ENCODE results near the gene SLF1.

The SLF1 gene

GRCh38 chr5:94711785-94712184 is 93.3 kb downstream of the SLF1 start:
- no peak overlapping the region for H3K27ac ChIP-seq (ENCODE audit: low read depth, low read length)
- peaks cover 6% of the 10 kb centered on the region; the same call in 1 of the 2 replicates for H3K4me1 ChIP-seq (ENCODE audit: control insufficient read depth, insufficient read depth, low read length)
- H3K27me3 ChIP-seq (ENCODE audit: control insufficient read depth, insufficient read depth, low read length), result no peaks in the 10 kb centered on the region
- H3K9me3 ChIP-seq (ENCODE audit: control insufficient read depth, insufficient read depth, low read length), result no peaks in the 10 kb centered on the region
- H3K9ac ChIP-seq (ENCODE audit: low read depth, low read length), result no peak overlapping the region
- peaks cover 9% of the 10 kb centered on the region for H3K36me3 ChIP-seq (ENCODE audit: control insufficient read depth, insufficient read depth, low read length)
- H3K4me3 ChIP-seq (ENCODE audit: low read depth, low read length), result no peak overlapping the region

GRCh38 chr5:94715768-94716167 is 97.3 kb downstream of the SLF1 start:
- peaks cover 4% of the 10 kb centered on the region; the same call in 1 of the 2 replicates for H3K36me3 ChIP-seq (ENCODE audit: control insufficient read depth, insufficient read depth, low read length)
- H3K27me3 ChIP-seq (ENCODE audit: control insufficient read depth, insufficient read depth, low read length), result no peaks in the 10 kb centered on the region
- no peaks in the 10 kb centered on the region for H3K9me3 ChIP-seq (ENCODE audit: control insufficient read depth, insufficient read depth, low read length)
- H3K4me1 ChIP-seq (ENCODE audit: control insufficient read depth, insufficient read depth, low read length), result no peaks in the 10 kb centered on the region
- H3K27ac ChIP-seq (ENCODE audit: low read depth, low read length), result no peak overlapping the region
- no peak overlapping the region for H3K9ac ChIP-seq (ENCODE audit: low read depth, low read length)
- no peak overlapping the region for H3K4me3 ChIP-seq (ENCODE audit: low read depth, low read length)

DNA sequence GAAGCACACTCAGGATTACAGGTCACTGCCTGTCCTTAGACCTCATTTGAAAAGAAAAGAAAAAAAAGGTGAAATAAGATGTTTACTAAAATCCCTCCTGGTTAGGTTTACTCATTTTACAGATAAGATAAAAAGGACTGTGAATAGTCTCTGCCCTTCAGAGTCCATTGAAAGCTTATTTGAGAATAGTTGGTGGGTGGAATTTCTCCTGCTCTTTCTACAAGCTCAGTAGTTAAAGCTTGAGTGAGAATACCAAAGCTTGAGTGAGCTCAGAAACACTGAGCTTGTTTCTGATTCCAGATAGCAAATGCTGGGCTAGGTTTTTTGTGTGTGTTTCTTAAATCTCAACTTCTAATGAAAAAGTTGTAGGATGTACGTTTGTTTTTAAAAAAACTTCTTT is 106.7 kb downstream of the SLF1 start:
- Histone ChIP-seq H3K36me3 (ENCODE audit: control insufficient read depth, insufficient read depth, low read length) (no peaks in the 10 kb centered on the region), H3K27me3 (ENCODE audit: control insufficient read depth, insufficient read depth, low read length) (no peaks in the 10 kb centered on the region), H3K4me3 (ENCODE audit: low read depth, low read length) (no peak overlapping the region), H3K9ac (ENCODE audit: low read depth, low read length) (no peak overlapping the region), H3K27ac (ENCODE audit: low read depth, low read length) (peak overlapping the region; percentile 24), H3K4me1 (ENCODE audit: control insufficient read depth, insufficient read depth, low read length) (0 out of 2 replicates have a peak, but pooled peaks cover 4% of the 10 kb centered on the region), H3K9me3 (ENCODE audit: control insufficient read depth, insufficient read depth, low read length) (no peaks in the 10 kb centered on the region)

DNA sequence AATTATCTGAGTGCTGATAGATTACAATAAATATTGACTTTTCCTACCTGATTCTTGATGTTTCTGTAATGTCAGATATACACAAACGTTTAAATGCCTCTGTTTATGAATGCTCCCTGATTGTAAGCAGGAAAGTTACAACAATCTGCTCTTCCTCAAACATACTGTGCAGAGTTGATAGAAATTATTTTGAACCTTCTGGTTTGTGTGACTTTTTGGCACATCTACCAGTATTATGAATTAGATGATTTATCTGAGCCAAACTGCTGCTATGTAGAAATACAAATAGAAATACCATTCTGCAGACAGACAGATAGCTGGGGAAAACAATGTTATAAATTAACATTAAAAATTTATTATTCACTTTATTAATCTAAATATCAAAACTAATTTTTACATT is 113.0 kb downstream of the SLF1 start:
- Histone ChIP-seq H3K9me3 (ENCODE audit: control insufficient read depth, insufficient read depth, low read length) (no peaks in the 10 kb centered on the region), H3K36me3 (ENCODE audit: control insufficient read depth, insufficient read depth, low read length) (no peaks in the 10 kb centered on the region), H3K4me3 (ENCODE audit: low read depth, low read length) (no peak overlapping the region), H3K4me1 (ENCODE audit: control insufficient read depth, insufficient read depth, low read length) (no peaks in the 10 kb centered on the region), H3K9ac (ENCODE audit: low read depth, low read length) (no peak overlapping the region), H3K27ac (ENCODE audit: low read depth, low read length) (no peak overlapping the region), H3K27me3 (ENCODE audit: control insufficient read depth, insufficient read depth, low read length) (no peaks in the 10 kb centered on the region)

DNA sequence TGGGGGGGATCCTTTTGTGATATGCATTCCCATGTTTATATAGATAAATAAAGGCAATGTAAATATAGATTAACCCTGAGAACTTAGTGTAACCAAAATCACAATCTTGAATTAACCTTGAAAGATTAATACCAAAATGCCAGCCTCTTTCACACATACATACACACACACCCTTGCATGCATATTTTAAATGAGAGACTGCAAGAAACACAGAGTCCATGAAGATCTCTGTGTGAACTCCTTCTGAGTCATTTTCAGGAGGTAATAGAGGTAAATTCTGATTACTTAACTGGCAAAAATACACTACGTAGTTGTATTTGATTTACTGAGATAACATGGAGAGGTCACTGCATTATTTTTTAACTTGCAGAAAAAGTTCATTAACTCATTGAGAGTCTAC is 118.0 kb downstream of the SLF1 start:
- no peaks in the 10 kb centered on the region for H3K9me3 ChIP-seq (ENCODE audit: control insufficient read depth, insufficient read depth, low read length)
- H3K4me3 ChIP-seq (ENCODE audit: low read depth, low read length), result no peak overlapping the region
- H3K9ac ChIP-seq (ENCODE audit: low read depth, low read length), result no peak overlapping the region
- H3K4me1 ChIP-seq (ENCODE audit: control insufficient read depth, insufficient read depth, low read length), result peaks cover 10% of the 10 kb centered on the region
- no peaks in the 10 kb centered on the region for H3K27me3 ChIP-seq (ENCODE audit: control insufficient read depth, insufficient read depth, low read length)
- no peaks in the 10 kb centered on the region for H3K36me3 ChIP-seq (ENCODE audit: control insufficient read depth, insufficient read depth, low read length)
- H3K27ac ChIP-seq (ENCODE audit: low read depth, low read length), result no peak overlapping the region

DNA sequence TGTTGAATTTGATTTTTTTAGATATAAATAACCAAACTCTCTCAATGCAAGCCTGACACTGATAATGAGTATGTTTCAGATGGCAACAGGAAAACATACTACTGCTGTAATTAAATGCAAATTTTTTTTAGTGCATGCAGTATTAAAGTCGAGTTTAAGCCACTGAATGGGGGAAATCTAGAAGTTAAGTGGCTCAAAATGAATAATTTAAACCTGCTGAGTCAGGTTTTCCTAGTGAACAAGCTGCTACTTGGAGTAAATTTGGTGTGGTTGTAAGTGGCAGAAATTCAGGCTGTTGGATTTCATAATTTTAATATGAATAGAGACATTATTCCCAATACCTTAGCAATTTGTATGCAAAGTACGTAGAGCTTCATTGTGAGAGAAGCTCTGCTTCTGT is 121.8 kb downstream of the SLF1 start:
- no peaks in the 10 kb centered on the region for H3K36me3 ChIP-seq (ENCODE audit: control insufficient read depth, insufficient read depth, low read length)
- no peak overlapping the region for H3K27ac ChIP-seq (ENCODE audit: low read depth, low read length)
- H3K9me3 ChIP-seq (ENCODE audit: control insufficient read depth, insufficient read depth, low read length), result no peaks in the 10 kb centered on the region
- peaks cover 10% of the 10 kb centered on the region for H3K4me1 ChIP-seq (ENCODE audit: control insufficient read depth, insufficient read depth, low read length)
- no peak overlapping the region for H3K9ac ChIP-seq (ENCODE audit: low read depth, low read length)
- H3K27me3 ChIP-seq (ENCODE audit: control insufficient read depth, insufficient read depth, low read length), result no peaks in the 10 kb centered on the region
- no peak overlapping the region for H3K4me3 ChIP-seq (ENCODE audit: low read depth, low read length)

GRCh38 chr5:94742852-94743251 is 124.4 kb downstream of the SLF1 start:
- H3K27ac ChIP-seq (ENCODE audit: low read depth, low read length), result no peak overlapping the region
- H3K9ac ChIP-seq (ENCODE audit: low read depth, low read length), result no peak overlapping the region
- H3K36me3 ChIP-seq (ENCODE audit: control insufficient read depth, insufficient read depth, low read length), result no peaks in the 10 kb centered on the region
- no peak overlapping the region for H3K4me3 ChIP-seq (ENCODE audit: low read depth, low read length)
- H3K4me1 ChIP-seq (ENCODE audit: control insufficient read depth, insufficient read depth, low read length), result peaks cover 10% of the 10 kb centered on the region
- no peaks in the 10 kb centered on the region for H3K9me3 ChIP-seq (ENCODE audit: control insufficient read depth, insufficient read depth, low read length)
- no peaks in the 10 kb centered on the region for H3K27me3 ChIP-seq (ENCODE audit: control insufficient read depth, insufficient read depth, low read length)

DNA sequence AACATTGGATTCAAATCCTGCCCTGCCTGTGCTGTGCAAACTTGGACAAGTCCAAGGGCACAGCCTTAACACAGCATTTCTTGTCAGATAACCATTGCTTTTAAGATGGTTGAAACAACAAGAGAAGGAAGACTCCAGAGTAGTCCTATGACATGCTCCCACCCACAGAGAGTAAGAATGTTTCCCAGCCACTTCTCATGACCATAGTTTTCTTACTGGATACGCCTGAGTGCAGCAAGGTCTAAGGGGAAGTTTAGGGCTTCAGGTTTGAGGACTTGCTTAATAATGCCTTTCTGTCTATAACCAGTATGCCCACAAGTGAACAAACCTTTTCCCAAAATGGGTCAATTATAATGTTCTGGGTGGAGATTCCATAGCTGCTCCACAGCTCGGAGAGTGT is 126.4 kb downstream of the SLF1 start:
- H3K9ac ChIP-seq (ENCODE audit: low read depth, low read length), result no peak overlapping the region
- H3K4me1 ChIP-seq (ENCODE audit: control insufficient read depth, insufficient read depth, low read length), result peaks cover 9% of the 10 kb centered on the region
- H3K27me3 ChIP-seq (ENCODE audit: control insufficient read depth, insufficient read depth, low read length), result no peaks in the 10 kb centered on the region

DNA sequence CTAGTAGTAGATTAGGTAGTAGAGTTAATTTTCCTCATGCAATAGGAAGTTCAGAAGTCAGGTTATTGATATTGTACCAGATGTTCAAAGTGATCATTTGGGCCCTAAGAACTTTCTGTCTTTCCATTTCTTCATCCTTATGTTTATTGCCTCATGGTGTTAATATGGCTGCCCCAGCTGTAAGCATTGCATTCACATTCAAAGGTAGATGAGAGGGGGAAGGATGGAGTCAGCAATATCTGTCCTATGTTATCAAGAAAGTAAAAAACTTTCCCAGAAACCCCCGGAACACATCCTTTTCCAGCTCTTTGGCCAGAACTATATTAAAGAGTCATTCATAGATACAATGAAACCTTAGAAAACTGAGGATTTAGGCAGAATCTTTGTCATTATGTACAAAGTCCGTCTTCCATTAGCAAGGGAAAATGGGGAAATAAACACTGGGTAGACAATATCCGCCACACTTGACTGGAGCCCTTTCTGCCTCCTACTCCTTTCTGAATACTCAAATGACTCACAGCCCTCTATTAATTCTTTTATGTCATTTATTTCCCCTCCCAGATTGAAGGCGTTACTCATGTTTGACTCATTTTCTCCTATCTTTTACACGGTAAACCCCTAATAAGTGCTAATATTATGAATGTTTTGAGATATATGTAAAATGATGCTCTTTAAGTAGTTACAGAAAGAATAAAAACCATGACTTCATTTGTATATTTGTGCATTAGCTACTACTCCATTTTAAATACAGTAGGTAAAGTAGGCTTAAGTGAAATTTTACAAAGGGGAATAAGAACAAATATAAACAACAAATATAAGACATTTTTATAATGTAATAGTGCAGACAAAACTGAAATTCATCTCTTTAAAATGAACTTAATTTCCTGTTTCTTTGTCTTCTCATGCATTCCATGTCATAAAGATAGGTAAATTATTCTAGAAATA is 127.6 kb downstream of the SLF1 start:
- H3K27me3 ChIP-seq (ENCODE audit: control insufficient read depth, insufficient read depth, low read length), result no peaks in the 10 kb centered on the region
- no peak overlapping the region for H3K4me3 ChIP-seq (ENCODE audit: low read depth, low read length)
- no peaks in the 10 kb centered on the region for H3K36me3 ChIP-seq (ENCODE audit: control insufficient read depth, insufficient read depth, low read length)
- H3K27ac ChIP-seq (ENCODE audit: low read depth, low read length), result no peak overlapping the region
- H3K9me3 ChIP-seq (ENCODE audit: control insufficient read depth, insufficient read depth, low read length), result no peaks in the 10 kb centered on the region
- H3K4me1 ChIP-seq (ENCODE audit: control insufficient read depth, insufficient read depth, low read length), result no peaks in the 10 kb centered on the region
- H3K9ac ChIP-seq (ENCODE audit: low read depth, low read length), result no peak overlapping the region

More for the DNA sequence above, 126.4 kb downstream of the SLF1 start:
- Histone ChIP-seq H3K27ac (ENCODE audit: low read depth, low read length) (no peak overlapping the region), H3K9me3 (ENCODE audit: control insufficient read depth, insufficient read depth, low read length) (no peaks in the 10 kb centered on the region), H3K36me3 (ENCODE audit: control insufficient read depth, insufficient read depth, low read length) (no peaks in the 10 kb centered on the region), H3K4me3 (ENCODE audit: low read depth, low read length) (no peak overlapping the region)

DNA sequence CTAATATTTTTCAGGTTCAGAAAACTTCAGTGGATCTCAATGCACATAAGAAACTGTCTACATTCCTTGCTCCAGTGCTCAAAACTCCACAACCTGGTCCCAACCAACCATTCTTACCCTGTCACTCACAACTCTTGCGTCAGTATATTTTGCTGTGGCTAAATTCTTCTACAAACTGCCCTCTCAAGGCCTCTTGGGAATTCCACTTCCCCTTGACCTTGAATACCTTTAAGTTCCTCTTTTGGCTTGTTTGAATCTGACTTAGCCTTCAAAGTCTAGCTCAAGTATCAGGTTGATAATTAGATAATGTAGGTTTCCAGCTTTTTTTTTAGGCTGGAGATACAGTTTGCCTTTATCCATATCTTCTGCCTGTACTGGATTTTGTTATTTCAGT is 128.3 kb downstream of the SLF1 start:
- no peaks in the 10 kb centered on the region for H3K9me3 ChIP-seq (ENCODE audit: control insufficient read depth, insufficient read depth, low read length)
- H3K36me3 ChIP-seq (ENCODE audit: control insufficient read depth, insufficient read depth, low read length), result no peaks in the 10 kb centered on the region
- no peak overlapping the region for H3K27ac ChIP-seq (ENCODE audit: low read depth, low read length)
- no peaks in the 10 kb centered on the region for H3K4me1 ChIP-seq (ENCODE audit: control insufficient read depth, insufficient read depth, low read length)
- H3K9ac ChIP-seq (ENCODE audit: low read depth, low read length), result no peak overlapping the region
- H3K4me3 ChIP-seq (ENCODE audit: low read depth, low read length), result no peak overlapping the region
- no peaks in the 10 kb centered on the region for H3K27me3 ChIP-seq (ENCODE audit: control insufficient read depth, insufficient read depth, low read length)

Measured in HUES48 (cell line).